ENCODE data around the gene CYFIP2.

GRCh38 chr5:157351802-157352092 lies 85.8 kb downstream of the CYFIP2 start:
- TF ChIP-seq CTCF (IDR thresholded peaks at IDR 0.05) (no peak), POLR2A (IDR thresholded peaks at IDR 0.05) (no peak)

All from esophagus squamous epithelium (tissue), 4 donors.